GM19035 (cell line): ENCODE data around the gene NRXN3.
"Not testable (repeated sequence)": the region's sequence is repeated elsewhere in the genome, so short reads cannot be mapped to it uniquely, and the experiment has no call there.

Experiments used
- ATAC-seq: cut with Tn5 transposase; IDR thresholded peaks from one replicate; pipeline ENCODE4 v1.9.1; 2021; ENCODE audit not compliant: unreplicated experiment

The NRXN3 gene

DNA sequence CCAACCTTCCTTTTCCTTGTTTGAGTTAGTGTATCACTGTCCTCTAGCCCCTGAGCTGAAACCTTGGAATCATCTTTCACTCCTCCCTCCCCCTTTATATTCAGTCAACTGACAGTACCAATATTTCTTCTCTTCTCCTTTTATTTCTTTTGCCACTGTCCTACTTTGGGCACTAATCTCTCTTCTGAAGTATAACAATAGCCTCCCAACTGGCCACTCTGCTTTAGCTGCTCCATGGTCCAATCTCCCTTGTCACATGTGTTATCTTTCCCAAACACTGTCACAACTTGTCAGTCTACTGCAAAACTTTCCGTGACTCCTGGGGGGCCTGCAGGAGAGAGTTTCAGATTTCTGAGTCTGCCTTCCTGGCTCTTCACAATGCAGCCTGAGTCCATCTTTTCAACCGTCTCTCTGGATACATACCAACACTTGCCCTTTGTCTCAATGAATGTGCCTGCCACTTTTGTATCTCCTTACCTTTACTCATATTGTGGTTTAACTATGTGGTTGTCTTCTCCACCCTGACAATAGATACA lies 1570.0 kb downstream of the NRXN3 start:
- no peak for ATAC-seq

DNA sequence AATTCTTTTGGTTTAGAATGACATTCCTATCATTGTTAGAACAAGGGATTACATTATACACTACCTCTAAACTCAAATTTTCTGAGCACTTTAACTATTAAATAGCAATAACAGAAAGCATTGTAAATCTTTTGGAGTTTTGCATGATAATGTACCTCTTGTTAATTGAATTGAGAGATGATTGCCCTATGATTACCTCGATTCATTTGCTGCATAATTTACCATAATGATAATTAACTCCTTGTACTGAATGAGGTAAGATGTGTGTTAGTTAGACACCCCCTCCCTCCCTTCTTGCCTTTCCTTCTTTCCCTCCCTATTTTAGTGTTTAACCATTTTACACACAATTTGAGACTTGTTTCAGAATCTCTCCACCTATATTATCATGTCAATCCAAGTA lies 1572.0 kb downstream of the NRXN3 start:
- ATAC-seq = no peak

DNA sequence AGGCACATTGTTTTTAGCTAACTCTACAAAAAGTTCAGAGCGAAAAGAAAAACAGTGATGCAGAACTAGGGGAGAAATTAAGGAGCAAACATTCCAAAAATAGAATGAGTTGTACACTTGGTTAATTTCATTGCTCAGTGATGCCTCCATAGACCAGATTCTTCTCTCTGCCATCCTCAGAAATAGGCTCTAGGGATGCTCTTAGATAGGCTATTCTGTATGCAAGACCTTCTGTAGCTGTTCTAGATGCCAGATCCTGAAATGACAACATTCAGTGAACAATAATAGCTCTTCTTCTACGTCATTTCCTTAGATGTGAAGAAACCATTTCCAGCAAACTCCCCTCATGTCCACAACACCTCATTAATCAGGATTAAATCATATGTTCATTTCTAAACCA lies 1574.9 kb downstream of the NRXN3 start:
- ATAC-seq = no peak

DNA sequence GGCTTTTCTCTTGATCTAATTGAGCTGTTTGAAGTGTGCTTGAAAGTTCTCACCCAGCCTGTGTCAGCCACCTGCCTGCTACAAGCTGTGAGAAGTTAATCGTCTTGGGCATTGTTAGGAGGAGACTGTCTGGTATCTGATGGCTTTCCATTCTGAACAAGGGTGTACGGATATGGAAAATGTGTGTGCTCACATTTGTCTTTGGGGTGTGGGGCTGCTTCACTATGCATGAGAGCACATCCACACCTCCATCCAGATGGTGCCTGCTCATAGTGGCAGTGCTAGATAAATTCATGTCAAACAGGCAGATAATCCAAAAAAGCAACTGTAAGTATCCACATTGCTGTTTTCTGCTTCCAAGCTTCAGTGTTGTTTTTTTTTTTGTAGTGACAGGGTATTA lies 1578.9 kb downstream of the NRXN3 start:
- ATAC-seq = no peak

DNA sequence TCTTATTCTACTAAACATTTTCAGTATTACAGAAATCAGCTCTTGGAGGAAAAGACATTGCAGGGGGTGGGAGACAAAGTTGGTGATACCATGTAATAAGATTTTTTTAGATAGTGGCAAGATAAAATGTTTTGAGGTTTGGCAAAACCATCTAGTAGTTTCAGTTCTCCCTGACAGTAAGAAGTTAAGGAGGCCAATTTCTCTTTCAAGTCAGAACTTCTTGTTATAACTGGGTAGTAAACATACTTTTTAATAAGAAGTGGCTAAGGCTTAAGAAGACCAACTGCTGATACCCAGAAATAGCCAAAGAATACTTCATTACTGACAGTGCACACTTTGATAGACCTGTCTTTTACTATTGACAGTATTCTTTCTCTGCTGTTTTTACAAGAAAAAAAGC lies 1588.8 kb downstream of the NRXN3 start:
- no peak for ATAC-seq

DNA sequence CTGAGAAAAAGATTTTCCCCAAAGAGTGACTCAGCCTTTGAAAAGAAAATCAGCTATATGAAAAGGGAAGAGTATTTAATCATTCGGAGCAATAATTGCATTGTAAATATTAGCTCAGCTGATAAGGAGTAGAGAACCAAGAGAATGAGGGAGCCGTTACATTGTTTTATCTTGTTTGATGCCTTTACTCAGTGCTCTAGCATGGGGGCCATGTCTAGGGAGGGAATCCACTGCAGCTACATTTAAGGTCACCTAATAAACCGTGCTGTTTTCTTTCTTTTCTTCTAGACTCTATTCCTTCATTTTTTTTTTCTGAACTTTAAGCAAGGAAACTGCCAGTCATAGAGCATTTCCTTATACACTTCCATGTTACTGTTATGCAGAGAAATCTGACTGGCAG lies 1594.2 kb downstream of the NRXN3 start:
- ATAC-seq = no peak

DNA sequence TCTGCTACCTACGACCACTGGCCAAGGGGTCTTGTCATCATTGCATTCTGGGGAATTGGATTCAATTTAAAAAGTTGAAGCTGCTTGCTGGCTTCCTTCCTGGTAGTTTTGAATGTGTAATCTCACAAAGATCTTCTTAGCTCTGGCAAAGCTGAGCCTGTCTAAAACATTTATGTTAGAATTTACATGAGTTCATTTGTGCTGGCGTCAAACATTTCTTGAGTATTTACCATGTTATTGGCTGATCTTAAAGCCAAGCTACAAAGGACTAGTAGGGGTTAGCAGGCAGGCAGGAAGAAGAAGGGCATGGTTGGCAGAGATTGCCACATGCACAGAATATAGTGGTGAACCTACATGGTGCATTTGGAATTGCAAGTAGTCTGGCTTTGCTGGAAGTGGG lies 1596.3 kb downstream of the NRXN3 start:
- no peak for ATAC-seq

DNA sequence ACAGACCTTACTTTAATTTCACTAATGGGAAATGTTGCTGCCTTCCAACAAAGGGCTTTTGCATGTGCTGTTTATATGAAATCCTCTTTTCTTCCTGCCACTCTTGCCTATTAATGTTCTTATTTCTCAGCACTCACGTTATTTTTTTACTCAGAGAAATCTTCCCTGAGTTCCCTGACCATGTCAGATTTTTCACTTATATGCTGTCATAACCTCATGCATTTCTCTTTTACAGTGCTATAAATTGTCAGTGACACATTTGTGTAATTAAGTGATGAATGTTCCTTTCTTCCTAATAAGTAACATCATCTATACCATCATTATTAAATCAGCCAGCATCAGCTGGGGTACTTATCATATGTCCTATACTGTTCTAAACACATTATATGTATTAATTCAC lies 1597.1 kb downstream of the NRXN3 start:
- no peak for ATAC-seq

DNA sequence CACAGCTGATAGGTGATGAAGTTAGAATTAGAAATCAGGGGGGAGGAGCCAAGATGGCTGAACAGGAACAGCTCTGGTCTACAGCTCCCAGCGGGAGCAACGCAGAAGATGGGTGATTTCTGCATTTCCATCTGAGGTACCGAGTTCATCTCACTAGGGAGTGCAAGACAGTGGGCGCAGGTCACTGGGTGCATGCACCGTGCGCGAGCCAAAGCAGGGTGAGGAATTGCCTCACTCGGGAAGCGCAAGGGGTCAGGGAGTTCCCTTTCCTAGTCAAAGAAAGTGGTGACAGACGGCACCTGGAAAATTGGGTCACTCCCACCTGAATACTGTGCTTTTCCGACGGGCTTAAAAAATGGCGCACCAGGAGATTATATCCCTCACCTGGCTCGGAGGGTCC lies 1597.5 kb downstream of the NRXN3 start:
- ATAC-seq = not testable (repeated sequence)

DNA sequence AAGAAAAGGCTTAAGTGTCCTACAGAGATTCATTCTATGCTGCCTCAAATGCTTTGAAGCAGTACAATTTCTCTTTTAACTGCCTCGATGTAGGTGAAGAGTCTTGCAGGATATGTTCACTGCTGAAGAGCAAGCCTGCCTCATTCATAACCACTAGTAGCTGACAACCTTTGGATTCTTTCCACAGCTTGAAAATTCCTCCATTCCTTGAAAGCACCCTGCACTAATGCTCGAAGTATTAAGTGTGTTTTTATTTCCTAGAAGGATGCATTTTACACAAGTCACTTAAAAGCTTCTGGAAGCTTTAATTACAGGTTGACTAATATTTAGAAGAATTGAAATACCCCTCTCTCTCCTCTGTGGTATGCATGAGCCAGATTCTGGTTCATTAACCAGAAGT lies 1611.7 kb downstream of the NRXN3 start:
- ATAC-seq = no peak

DNA sequence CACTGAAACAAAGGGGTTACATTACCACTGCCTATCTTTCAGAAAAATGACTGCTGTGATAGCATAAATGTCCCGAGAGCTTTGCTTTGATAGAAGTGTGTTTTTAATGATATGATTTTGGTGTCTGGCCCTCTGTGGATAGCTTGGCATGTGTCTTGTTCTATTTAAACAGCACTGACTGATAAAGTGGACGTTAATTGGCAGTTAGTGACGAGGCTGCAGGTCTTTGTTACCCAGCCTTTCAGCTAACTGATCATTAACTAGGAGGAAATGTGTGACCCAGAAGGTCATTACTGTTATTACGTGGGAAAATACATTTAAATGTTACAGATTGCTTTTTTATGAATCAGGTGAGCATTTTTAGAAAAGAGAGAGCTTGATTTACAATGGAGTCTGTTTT lies 1612.9 kb downstream of the NRXN3 start:
- no peak for ATAC-seq

DNA sequence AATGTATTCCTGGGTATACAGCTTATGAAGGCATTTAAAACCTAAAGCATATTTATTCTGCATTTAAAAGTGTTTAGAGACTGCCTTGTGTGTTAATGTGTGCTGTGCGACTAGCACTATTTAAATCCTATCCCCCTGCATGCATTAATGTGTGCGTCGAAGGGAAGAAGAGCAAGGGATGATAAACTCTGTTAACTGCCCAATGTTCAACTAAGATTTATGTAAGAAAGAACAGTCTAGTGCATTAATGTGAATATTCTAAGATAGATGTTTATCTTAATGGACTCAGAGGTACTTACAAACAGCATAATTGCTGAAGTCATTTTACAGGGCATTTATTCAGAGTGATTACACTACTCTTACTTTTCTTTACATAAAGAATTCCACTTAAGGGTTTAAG lies 1616.3 kb downstream of the NRXN3 start:
- no peak for ATAC-seq

DNA sequence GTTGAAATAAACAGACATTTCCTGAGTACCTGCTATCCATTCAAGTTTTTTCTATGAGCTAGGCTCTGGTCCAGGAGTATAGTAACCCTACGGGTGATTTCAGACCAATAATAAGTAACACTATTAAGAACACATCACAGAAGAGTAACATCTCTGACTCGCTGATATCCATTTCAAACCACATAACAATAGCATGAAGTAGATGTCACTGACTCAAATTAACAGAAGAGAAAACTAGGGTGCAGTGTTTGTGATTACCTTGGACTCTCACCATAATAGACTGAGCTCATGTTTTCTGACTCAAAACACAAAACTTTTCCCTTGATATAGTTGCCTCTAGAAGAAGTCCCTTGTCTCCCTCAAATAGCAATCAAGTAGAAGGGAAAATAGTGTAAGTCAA lies 1618.2 kb downstream of the NRXN3 start:
- ATAC-seq = no peak

DNA sequence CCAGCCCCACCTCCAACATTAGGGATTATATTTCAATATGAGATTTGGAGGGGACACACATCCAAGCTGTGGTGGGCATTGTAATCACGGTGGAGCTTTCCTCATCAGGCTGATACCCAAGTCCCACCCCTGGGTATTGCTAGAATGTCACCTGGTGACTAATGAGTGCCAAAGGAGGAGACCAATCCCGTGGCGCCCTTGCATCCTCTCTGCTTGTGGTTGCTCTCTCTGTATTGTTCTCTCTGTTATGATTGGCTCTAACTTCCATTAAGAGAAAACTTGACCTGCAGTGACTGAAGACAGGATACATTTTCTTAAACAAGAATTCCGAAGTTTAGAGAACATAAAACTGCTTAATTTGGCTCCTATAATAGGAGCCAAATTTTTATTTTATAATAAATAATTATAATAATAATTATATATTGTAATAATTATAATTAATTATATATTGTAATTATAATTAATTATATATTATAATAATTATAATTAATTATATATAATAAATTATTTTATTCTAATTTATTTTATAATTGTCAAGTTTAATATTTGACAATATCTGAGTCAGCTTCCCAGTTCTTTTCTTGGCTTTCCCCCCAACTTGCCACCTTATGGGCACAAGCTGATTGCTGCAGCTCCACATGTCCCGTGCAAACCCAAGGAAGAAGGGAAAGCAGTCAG lies 1621.0 kb downstream of the NRXN3 start:
- ATAC-seq = no peak

DNA sequence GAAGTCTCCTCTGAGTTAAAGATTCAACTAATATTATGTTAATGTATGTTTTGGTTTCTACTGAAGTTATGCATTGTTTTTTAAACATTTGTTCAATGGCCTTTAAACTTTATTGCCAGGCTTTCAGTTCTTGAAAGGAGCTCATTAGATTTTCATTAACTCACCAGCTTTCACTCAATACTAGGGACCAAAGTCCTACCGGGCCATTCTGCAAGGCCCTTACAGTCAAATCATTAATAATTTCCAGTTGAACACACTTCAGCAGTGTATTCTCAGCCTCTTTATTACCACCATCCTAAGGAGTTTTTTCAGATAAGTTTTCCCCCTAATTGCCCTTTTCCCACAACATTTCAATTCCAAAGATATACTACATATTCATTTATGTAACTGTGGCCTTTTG lies 1631.9 kb downstream of the NRXN3 start:
- no peak for ATAC-seq

DNA sequence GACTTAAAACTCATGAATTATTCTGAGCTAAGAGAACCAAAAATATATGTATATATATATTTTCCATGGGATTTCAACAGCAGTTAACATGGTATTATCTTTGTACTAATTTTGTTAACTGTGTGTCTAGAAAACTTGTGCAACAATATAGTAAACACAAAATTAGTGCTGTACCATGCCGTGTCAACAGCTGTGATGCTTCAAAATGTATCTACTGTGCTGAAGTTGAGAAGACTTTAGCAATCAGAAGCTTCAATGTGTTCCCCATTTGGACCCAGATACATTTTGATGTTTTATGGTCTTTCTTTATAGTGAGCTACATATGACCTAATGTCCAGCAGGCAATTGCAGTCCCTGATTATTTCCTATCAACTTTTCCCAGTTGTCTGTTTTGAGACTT lies 1635.5 kb downstream of the NRXN3 start:
- ATAC-seq = no peak

DNA sequence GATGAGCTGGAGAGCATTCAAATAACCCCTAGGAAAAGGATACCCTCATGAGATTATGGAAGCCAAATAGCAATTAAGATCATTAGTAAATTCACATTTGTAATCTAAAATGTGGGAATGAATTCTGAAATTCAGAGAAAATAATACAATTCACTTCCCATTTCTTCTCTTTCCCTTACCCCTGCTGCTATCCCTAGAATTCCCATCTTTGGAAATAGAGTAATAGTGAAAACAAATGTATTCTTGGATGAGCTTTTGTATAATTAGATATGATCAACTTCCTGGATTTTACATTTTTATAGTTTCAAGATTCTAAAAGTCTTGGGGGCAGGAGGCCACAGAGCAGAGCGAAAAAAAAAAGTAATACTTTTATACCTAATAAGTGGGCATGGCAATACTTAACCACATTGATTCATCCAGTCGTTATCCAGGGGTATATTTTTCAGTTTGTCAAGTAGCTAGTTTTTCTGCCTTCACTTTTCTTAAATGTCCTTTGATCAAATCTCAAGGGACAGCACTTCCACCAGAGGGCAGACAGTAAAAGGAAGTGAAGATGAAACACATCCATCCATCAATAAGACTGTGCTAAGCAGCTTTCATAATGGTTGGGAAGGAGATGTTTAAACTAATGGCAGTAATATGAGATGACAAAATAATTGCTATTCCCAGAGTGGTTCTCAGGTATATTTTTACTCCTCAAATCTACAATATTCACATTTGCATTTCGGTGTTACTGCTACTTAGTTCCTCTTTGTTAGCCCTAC lies 1639.9 kb downstream of the NRXN3 start:
- ATAC-seq = no peak

DNA sequence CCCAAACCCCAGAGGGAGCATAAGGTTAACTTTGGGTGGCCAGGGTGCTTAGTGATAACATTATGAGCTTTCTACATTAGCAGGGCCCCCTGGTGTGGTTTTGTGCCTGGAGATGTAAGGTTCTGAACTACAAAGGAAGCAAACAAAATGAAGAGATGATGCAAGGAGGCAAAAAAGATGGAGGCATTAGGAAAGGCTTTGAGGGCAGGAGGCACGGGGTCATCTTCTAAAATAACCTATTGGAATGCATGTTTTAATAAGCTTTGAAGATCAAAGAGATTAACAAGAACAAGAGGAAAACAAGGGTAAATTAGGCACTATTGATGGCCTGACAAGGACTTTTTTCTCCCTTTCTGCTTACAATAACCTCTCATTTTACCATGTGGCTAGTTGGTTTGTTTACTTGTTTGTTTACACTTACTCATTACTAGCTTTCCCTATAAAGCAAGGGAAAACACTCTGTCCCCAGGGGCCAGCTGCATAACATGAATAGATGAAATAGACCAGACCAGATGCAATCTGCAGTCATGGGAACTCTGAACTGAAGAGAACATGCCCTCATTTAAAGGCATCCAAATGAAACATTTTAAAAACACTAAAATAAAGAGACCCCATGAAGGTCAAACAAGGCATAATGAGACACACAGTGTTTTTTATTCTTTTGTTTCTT lies 1650.8 kb downstream of the NRXN3 start:
- ATAC-seq = no peak

DNA sequence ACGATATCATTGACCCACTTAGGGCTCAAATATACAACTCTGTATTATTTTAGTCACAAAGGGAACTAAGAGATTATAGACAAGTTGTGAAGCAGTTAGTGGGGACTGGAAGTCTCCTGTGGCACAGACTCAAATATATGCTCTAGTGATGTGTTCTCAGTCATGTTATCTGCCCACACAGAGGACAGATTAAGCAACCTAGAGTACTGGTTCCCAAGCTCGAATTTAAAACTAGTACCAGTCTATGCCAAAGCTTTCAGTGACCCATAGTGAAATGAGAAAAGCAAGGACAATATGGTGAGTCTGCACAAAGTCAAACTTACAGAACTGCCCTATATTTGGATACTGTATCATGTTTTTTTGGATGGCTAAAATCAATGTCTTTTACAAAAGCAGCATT lies 1651.9 kb downstream of the NRXN3 start:
- no peak for ATAC-seq

DNA sequence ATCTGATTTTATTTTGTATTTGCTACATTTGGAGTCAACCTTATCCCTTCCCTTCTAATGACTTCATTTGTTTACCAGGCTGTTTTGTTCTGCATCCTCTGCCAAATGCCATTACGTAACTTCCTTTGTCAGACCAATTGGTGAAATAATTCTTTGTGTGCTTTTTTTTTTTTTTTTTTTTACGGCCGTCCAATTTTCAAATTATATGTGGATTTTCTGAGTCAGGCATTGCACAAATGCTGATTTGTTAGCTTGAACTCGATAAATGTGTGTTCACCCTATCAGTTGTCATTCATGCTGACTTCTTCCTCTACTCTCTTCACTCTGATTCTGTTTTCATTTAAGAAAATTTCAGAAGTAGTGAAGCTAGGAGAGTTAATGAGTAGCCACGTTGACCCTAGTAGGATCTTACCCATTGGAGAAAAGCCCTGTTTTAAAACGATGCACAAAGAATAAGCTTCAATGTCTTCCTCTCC lies 1654.9 kb downstream of the NRXN3 start:
- ATAC-seq = no peak

DNA sequence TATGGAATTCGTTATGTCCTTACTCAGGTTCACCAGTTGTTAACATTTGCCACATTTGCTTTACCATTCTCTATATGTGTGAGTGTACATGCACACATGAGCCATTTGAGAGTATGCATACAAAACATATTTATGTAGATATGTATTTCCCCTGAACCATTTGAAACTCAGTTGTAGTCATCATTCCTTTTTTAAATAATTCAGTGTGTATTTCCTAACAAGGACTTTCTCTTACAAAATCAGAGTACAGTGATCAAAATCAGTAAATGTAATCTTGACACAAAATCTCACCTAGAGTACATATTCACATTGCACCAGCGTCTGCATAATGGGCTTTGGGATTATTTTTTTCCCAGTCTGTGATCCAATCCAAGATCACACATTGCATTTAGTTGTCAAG lies 1656.2 kb downstream of the NRXN3 start:
- no peak for ATAC-seq
